GM13976 (cell line): ENCODE data around the gene NTM.

Experiments
- DNase-seq: peaks from one replicate; pipeline ENCODE4 v3.0.0; 2012; ENCODE audit warnings: low spot score
- CTCF ChIP-seq: IDR thresholded peaks from 2 replicates; pipeline ENCODE4 v1.5.1; 2012; ENCODE audit warnings: borderline replicate concordance, mild to moderate bottlenecking; ENCODE audit not compliant: insufficient read depth; ENCODE audit errors: extremely low read depth, missing control alignments, control extremely low read depth
- in situ Hi-C: fragments of 300-500 bp; cut with MboI; formaldehyde crosslinking; loops from one replicate; pipeline ENCODE4 v1.12.0; 2022; ENCODE audit warnings: low sequenced_read_pairs, mixed read lengths, inconsistent platforms; ENCODE audit not compliant: unreplicated experiment

NTM gene

GRCh38 chr11:131606811-131607335, 236.5 kb downstream of the NTM start:
- no peak for DNase-seq
- no peak for TF ChIP-seq CTCF
- in situ Hi-C loops: no loop called here

- in situ Hi-C loops: no loop called here
- TF ChIP-seq CTCF: no peak
- DNase-seq: no peak
These were observed 238.9 kb downstream of the NTM start for GRCh38 chr11:131609337-131609736.

- no peak for DNase-seq
- in situ Hi-C loops: no loop called here
- TF ChIP-seq CTCF: no peak
These were observed 239.5 kb downstream of the NTM start for GRCh38 chr11:131609921-131610320.

GRCh38 chr11:131611322-131611721, 240.9 kb downstream of the NTM start:
- TF ChIP-seq CTCF: no peak
- in situ Hi-C loops: no loop called here
- DNase-seq: no peak

GRCh38 chr11:131612533-131612932, 242.1 kb downstream of the NTM start:
- in situ Hi-C loops: no loop called here
- TF ChIP-seq CTCF: no peak
- DNase-seq: no peak

- no peak for TF ChIP-seq CTCF
These were observed 244.2 kb downstream of the NTM start for GRCh38 chr11:131614631-131615030.

GRCh38 chr11:131615611-131616010, 245.2 kb downstream of the NTM start:
- in situ Hi-C loops: no loop called here
- no peak for DNase-seq
- no peak for TF ChIP-seq CTCF

More at GRCh38 chr11:131614631-131615030, 244.2 kb downstream of the NTM start:
- in situ Hi-C loops: no loop called here
- no peak for DNase-seq
